Mesenteric fat pad (tissue), 1 donor: ENCODE measurements around the gene NNMT. TPM values are rescaled to one million over a fixed set of nuclear protein-coding genes. Genes with fewer than 3 reads are reported as not detected.

ENCODE experiments used
- DNase-seq: peaks from one replicate; pipeline ENCODE4 v3.0.0-alpha.2; 2020; ENCODE audit warnings: low spot score
- total RNA-seq: library from RNA; stranded (reverse); fragmentation: NEBNext Ultra II Directional; extraction: Animal tissue kit (Norgen Biotek cat#: 25700); gene quantifications from one replicate; pipeline ENCODE4 v1.2.1, GENCODE V29; 2021
- donor health status: DM: yes; HTN: yes; CAD: no.

NNMT gene
- total RNA-seq, 1 donor from 2014 or later: 1,405 TPM

- DNase-seq: no peak
Observed at GRCh38 chr11:114262681-114263512, 33.3 kb upstream of the NNMT start.

- DNase-seq: peak; percentile 6
Observed at GRCh38 chr11:114263513-114264170, 32.6 kb upstream of the NNMT start.

DNA sequence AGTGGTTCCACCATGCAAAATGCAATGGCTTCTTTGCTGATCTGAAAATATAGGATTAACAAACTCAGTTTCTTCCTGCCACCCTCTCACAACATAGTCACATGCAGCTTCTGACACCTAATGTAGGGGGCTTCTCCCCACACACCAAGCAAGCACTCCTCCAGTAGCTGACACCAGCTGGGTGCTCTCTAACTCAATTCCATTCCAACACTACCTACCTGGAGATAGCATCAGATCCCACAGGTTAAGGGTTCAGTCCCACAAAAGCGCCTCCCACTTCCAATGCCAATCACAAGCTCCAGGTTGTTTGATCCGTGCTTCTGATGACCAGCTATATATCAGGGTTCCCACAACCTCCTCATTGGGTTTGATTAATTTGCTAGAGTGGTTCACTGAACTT is 31.8 kb upstream of the NNMT start:
- DNase-seq: peak; percentile 26

GRCh38 chr11:114265122-114265878 is 30.9 kb upstream of the NNMT start:
- DNase-seq: peak; percentile 14

DNA sequence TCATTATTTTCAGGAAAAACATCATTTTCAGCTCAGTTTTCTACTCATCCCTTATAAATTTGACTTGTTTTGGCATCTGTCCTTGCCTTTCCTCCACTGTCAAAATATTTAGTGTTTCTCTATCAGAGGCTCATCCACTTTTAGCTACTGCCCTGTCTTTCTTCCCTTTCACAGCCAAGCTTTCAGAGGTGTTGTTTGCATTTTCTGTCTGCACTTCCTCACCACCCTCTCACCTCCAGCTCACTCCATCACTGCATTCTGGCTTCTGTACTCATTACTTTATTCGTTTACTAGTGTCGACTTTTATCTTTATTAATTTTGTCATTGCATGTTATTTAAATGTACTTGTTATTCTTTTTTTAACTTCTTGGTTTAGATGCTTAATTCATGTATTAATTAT is 26.7 kb upstream of the NNMT start:
- no peak for DNase-seq

GRCh38 chr11:114270531-114271270 is 25.5 kb upstream of the NNMT start:
- peak; percentile 3 for DNase-seq

DNA sequence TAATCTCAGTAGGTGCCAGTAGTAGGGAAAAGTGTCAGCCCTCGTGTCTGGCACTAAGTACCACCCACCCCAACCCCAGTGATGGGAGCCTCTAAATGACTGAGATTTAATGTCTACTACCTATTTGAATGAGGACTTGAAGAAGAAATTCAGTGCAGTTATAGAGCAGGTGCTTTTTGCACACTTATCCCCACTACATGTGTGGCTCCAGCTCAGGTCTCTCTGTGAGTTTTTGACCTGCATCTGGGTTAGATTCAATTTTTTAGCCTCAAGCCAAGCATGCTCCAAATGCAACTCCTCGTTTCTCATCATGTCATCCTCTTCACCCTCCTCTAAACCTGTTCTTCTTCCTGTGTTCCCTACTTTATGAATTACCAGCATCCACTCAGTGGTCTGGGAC is 24.9 kb upstream of the NNMT start:
- peak; percentile 4 for DNase-seq

DNA sequence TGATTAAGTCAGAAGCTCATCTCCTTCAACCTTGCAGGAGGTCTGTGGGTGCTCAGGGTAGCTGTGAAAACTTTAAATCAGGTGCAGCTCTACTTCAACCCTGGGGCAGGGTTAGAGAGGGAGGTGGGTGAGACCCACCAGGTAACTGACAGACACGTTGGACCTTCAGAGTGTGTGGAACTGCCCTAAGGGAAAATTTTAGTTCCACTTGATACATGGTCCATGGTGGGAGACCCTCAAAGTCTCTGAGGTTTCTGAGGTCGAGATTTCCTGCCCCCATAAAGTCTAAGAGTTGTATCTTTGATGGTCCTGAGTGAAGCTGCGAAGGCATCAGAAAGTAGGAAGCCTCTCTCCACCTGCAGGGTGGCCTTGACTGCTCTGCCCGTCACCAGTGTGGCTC is 23.9 kb upstream of the NNMT start:
- DNase-seq: peak; percentile 43

DNA sequence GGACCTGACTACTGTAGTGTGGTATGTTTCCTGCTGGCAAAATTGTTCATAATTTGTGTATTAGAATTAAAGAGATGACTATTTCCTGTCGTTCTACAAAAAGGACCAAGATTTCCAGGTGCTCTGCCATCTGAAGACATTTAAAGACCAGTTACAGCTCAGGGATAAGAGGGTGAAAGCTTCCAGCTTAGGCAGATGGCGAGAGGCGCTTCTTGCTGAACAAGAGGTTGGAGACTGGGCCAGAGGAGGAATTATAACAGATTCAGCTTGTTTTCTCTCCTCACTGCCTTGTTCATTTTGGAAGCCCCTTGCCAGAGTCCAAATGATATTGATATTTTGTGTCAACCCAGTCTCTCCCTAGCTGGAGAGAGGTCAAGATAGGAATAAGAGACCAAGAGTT is 23.1 kb upstream of the NNMT start:
- no peak for DNase-seq

- peak; percentile 9 for DNase-seq
Observed at GRCh38 chr11:114273890-114274635, 22.1 kb upstream of the NNMT start.

DNA sequence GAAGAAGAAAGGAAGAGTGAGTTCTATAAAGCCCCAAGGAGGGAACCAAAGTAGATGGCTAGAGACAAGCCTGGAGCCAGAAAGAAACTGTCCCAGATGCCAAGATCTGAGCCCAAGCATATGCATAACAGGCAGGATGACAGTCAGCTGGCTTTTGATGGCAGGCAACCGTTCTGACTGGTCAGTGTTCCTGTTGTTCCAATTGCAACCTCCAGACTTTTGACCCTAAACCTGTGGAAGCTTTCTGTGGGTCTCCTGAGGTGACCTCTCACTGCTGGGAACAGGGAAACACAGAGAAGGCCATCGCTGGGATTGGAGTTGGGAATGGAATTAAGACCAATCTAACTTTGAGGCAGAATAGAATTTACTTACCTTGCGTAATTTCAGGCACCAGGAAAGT is 21.6 kb upstream of the NNMT start:
- peak; percentile 57 for DNase-seq

DNA sequence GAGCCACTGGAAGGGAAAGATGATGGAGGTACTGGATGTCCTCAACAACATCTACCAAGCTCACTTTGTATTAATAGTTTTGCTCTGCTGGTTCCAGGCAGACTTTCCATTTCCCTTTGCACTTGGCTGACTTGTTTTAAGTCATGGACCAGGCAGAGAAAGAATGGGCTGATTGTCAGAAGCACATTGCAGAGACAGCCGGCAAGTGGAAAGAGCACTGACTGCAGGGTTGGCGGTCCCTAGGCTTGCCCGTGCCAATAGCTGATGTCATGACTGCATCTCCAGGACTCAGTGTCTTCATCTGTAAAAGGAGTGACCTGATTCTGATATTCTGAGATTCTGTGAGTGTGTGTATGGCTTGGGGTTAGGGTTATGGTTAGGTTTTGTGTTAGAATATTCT is 20.9 kb upstream of the NNMT start:
- DNase-seq: peak; percentile 62

GRCh38 chr11:114276077-114276476 is 20.1 kb upstream of the NNMT start:
- DNase-seq: peak; percentile 16

- DNase-seq: no peak
Observed at GRCh38 chr11:114277637-114278341, 18.4 kb upstream of the NNMT start.

GRCh38 chr11:114278342-114279065 is 17.7 kb upstream of the NNMT start:
- DNase-seq: no peak

- no peak for DNase-seq
Observed at GRCh38 chr11:114279792-114280546, 16.2 kb upstream of the NNMT start.

DNA sequence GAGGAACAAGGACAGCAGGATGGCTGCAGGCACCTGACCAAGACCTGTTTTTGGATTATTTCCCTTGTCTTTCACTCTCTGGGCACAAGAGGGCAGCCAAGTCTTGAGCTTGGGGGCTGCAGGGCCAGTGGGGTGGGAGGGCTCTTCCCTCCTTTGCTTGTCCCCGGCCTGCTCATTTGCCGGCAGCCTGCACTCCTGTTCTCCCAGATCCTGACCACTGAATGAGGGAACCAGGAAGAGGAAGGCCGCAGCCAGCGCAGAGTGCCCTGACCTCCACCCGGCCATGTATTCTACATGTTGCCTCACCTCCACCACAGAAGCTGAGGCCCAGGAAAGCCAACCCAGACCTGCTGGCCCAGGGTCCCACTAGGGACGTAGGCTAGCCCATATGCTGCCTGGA is 15.5 kb upstream of the NNMT start:
- DNase-seq: no peak

- no peak for DNase-seq
Observed at GRCh38 chr11:114281388-114281956, 14.7 kb upstream of the NNMT start.
